Right atrium auricular region (tissue), 2 donors: ENCODE measurements around the gene TRAPPC3L. TPM values are rescaled to one million over a fixed set of nuclear protein-coding genes. Genes with fewer than 3 reads are reported as not detected.

Experiments
- DNase-seq: peaks from one replicate; pipeline ENCODE4 v3.0.0-alpha.2; 2019; ENCODE audit warnings: low spot score
- H3K27ac ChIP-seq, 2 donors: fragments of 200-600 bp; sonication (generic); 1 replicate in 1 of 2; 2 replicates in 1 of 2; pipeline ENCODE4 v1.5.1; 2016 to 2019
- H3K27me3 ChIP-seq, 2 donors: fragments of 200-600 bp; sonication (generic); one replicate each; pipeline versions ENCODE4 v1.5.1 to v1.6.0; 2017 to 2019
- H3K36me3 ChIP-seq: fragments of 200-600 bp; sonication (generic); one replicate; pipeline ENCODE4 v1.5.1; 2016
- H3K4me1 ChIP-seq, 2 donors: fragments of 200-600 bp; sonication (generic); one replicate each; pipeline versions ENCODE4 v1.5.1 to v1.6.0; 2017 to 2019
- H3K4me3 ChIP-seq, 2 donors: fragments of 200-600 bp; sonication (generic); 1 replicate in 1 of 2; 2 replicates in 1 of 2; pipeline ENCODE4 v1.5.1; 2017 to 2019; ENCODE audit warnings: mild to moderate bottlenecking in 1 of 2, moderate library complexity in 1 of 2
- H3K9me3 ChIP-seq, 2 donors: fragments of 200-600 bp; sonication (generic); one replicate each; pipeline ENCODE4 v1.5.1; 2019
- total RNA-seq, 2 donors: library from RNA; depleted of rRNA; stranded (reverse); fragments of >200 nt; gene quantifications; one replicate each; pipeline ENCODE4 v1.1.0, GENCODE V29; 2016
- TF ChIP-seq, protein P1 (sequence below), 2 donors: fragments of 200-600 bp; sonication (generic); IDR thresholded peaks; one replicate each; pipeline ENCODE4 v1.5.1; 2019; ENCODE audit warnings: antibody characterized with exemption in 2 of 2

Gene TRAPPC3L
- total RNA-seq, 2 donors from 2014 or later, result 0.20 TPM; not detected in 1

DNA sequence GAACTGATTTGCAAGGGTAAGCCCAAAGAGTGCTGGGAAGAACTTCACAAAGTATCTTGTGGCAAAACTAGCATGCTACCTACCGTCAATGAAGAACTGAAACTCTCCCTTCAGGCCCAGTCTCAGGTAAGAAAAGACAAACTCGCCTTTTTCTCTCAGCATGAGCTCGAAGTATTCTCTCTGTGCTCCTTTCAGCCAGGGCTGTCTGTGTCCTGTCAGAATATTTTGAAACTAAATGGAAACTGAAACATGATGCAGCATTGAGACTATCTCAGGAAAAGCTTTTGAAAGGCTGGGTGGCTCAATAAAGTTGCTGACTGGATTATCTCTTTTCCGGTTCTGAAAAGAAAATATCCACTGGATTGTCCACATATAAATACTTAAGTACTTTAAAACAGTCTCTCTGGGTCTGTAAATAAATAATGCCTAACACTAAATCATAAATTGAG, 33.3 kb downstream of the TRAPPC3L start:
- Histone ChIP-seq H3K4me3 (peak overlapping the region; percentile 34 to 51), H3K27me3 (no peaks in the 10 kb centered on the region), H3K27ac (peak overlapping the region; percentile 80 to 88), H3K36me3 (peaks cover 10% of the 10 kb centered on the region), H3K4me1 (no peaks in the 10 kb centered on the region), H3K9me3 (no peaks in the 10 kb centered on the region)
- DNase-seq, result no peak
- TF ChIP-seq, protein P1, sequence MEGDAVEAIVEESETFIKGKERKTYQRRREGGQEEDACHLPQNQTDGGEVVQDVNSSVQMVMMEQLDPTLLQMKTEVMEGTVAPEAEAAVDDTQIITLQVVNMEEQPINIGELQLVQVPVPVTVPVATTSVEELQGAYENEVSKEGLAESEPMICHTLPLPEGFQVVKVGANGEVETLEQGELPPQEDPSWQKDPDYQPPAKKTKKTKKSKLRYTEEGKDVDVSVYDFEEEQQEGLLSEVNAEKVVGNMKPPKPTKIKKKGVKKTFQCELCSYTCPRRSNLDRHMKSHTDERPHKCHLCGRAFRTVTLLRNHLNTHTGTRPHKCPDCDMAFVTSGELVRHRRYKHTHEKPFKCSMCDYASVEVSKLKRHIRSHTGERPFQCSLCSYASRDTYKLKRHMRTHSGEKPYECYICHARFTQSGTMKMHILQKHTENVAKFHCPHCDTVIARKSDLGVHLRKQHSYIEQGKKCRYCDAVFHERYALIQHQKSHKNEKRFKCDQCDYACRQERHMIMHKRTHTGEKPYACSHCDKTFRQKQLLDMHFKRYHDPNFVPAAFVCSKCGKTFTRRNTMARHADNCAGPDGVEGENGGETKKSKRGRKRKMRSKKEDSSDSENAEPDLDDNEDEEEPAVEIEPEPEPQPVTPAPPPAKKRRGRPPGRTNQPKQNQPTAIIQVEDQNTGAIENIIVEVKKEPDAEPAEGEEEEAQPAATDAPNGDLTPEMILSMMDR (IDR thresholded peaks at IDR 0.05), result no peak

DNA sequence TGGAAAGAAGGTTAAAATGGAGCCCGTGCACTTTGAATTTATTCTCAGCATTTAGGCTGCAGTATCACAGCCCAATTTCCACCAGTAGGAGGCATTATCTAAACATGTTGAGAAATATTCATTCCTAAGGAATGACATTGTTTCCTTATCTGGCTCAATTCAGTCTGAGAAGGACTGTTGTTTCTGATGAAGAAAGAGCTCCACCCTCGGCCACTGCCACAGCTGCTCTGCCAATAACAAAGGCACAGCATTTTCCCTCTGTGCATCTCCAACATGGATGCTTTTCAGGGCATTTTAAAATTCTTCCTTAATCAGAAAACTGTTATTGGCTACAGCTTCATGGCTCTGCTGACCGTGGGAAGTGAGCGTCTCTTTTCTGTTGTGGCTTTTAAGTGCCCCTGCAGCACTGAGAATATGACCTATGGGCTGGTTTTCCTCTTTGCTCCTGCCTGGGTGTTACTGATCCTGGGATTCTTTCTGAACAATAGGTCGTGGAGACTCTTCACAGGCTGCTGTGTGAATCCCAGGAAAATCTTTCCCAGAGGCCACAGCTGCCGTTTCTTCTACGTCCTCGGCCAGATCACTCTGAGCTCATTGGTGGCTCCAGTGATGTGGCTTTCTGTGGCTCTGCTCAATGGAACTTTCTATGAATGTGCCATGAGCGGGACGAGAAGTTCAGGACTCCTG, 33.9 kb downstream of the TRAPPC3L start, which contains the start of gene CALHM5:
CALHM5 (plus strand) TSS at position 216 of the 687 bp plus-strand sequence; CDS start at position 274, 58 bp downstream.
- Histone ChIP-seq H3K4me1 (no peaks in the 10 kb centered on the region), H3K9me3 (no peaks in the 10 kb centered on the region), H3K27ac (peak within 1 kb of the TSS; percentile 80 to 88), H3K4me3 (peak within 1 kb of the TSS; percentile 34 to 51), H3K27me3 (no peaks in the 10 kb centered on the region), H3K36me3 (peaks cover 10% of the 10 kb centered on the region)
- TF ChIP-seq, protein P1 (IDR thresholded peaks at IDR 0.05), result peak; percentile 30 to 73
- peak; percentile 79 for DNase-seq

DNA sequence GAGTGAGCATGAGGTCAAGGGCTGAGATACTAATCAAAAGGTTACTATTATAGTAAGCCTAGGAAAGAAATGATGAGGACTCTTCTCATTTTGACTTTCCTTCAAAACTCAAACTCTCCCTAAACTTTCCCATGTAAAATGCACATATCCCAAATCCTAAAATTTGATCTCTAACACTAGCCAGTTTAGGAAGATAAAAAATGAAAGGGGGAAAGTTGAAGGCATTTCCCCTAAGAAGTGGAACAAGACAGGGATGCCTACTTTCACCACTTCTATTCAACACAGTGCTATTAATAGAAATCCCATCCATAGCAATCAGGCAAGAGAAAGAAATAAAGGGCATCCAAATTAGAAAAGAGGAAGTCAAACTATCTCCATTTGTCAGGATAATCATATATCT, 37.0 kb downstream of the TRAPPC3L start:
- H3K9me3 ChIP-seq, result no peaks in the 10 kb centered on the region
- no peak for DNase-seq
- H3K27me3 ChIP-seq, result no peaks in the 10 kb centered on the region
- TF ChIP-seq, protein P1 (IDR thresholded peaks at IDR 0.05), result no peak
- H3K4me3 ChIP-seq, result no peak overlapping the region
- H3K27ac ChIP-seq, result no peak overlapping the region
- no peaks in the 10 kb centered on the region for H3K4me1 ChIP-seq
- no peaks in the 10 kb centered on the region for H3K36me3 ChIP-seq

- Histone ChIP-seq H3K9me3 (no peaks in the 10 kb centered on the region), H3K4me1 (no peaks in the 10 kb centered on the region), H3K36me3 (no peaks in the 10 kb centered on the region), H3K27me3 (no peaks in the 10 kb centered on the region), H3K4me3 (no peak overlapping the region), H3K27ac (no peak overlapping the region)
- no peak for DNase-seq
- TF ChIP-seq, protein P1 (IDR thresholded peaks at IDR 0.05), result no peak
Observed at GRCh38 chr6:116507324-116507723, 38.2 kb downstream of the TRAPPC3L start.

GRCh38 chr6:116500969-116501433, 44.5 kb downstream of the TRAPPC3L start:
- no peaks in the 10 kb centered on the region for H3K27me3 ChIP-seq
- H3K36me3 ChIP-seq, result no peaks in the 10 kb centered on the region
- H3K4me1 ChIP-seq, result no peaks in the 10 kb centered on the region
- no peak overlapping the region for H3K4me3 ChIP-seq
- no peak overlapping the region for H3K27ac ChIP-seq
- no peaks in the 10 kb centered on the region for H3K9me3 ChIP-seq
- no peak for DNase-seq
- TF ChIP-seq, protein P1 (IDR thresholded peaks at IDR 0.05), result no peak
